Measurements from ENCODE around the gene GBP3. TPM values are rescaled to one million over a fixed set of nuclear protein-coding genes. Genes with fewer than 3 reads are reported as not detected.
A peak's percentile ranks its signal among the peaks of the same experiment; 100 is the strongest.
"Not testable (repeated sequence)": the region's sequence is repeated elsewhere in the genome, so short reads cannot be mapped to it uniquely, and the experiment has no call there.

The GBP3 gene
- total RNA-seq, 4 donors from 2014 or later: 5.4 to 102 (median 55.2) TPM

GRCh38 chr1:89035080-89035479 lies 12.4 kb upstream of the GBP3 start:
- no peaks in the 10 kb centered on the region for H3K27me3 ChIP-seq
- H3K9me3 ChIP-seq: no peaks in the 10 kb centered on the region
- H3K4me1 ChIP-seq: peaks cover 0 to 5% (median 4%) of the 10 kb centered on the region in 4 donors
- DNase-seq: peak; percentile 30
- H3K4me3 ChIP-seq: no peak overlapping the region
- 48% methylated on average over 1 of the region's 1 CpG; no CpG with 5 or more reads in 1 of the 2 donors for WGBS, 2 donors (ENCODE audit: low coverage in 1 of 2)
- no peak overlapping the region for H3K27ac ChIP-seq
- in situ Hi-C loops (cut with MboI; ENCODE audit: low pct_ligation_motif_present in 1 of 4, low pct_unique_long_range_greater_than_20kb in 1 of 4, low sequenced_read_pairs in 3 of 4) (no loop called here), intact Hi-C loops (cut with DNase I; ENCODE audit: low total_unique reads) (no loop called here)
- no peak for TF ChIP-seq POLR2AphosphoS5 (IDR thresholded peaks at IDR 0.05)
- TF ChIP-seq EP300 (IDR thresholded peaks at IDR 0.05; ENCODE audit: low read depth): no peak
- TF ChIP-seq POLR2A (IDR thresholded peaks at IDR 0.05): no peak
- TF ChIP-seq CTCF (IDR thresholded peaks at IDR 0.05): no peak
- H3K36me3 ChIP-seq: no peaks in the 10 kb centered on the region

- intact Hi-C loops (cut with DNase I; ENCODE audit: low total_unique reads); H3K4me1 ChIP-seq; in situ Hi-C loops (cut with MboI; ENCODE audit: low pct_ligation_motif_present in 1 of 4, low pct_unique_long_range_greater_than_20kb in 1 of 4, low sequenced_read_pairs in 3 of 4): not testable (repeated sequence)
These were observed 11.3 kb upstream of the GBP3 start for GRCh38 chr1:89034004-89034403.

GRCh38 chr1:89029051-89029450 lies 6.4 kb upstream of the GBP3 start:
- H3K4me1 ChIP-seq; in situ Hi-C loops (cut with MboI; ENCODE audit: low pct_ligation_motif_present in 1 of 4, low pct_unique_long_range_greater_than_20kb in 1 of 4, low sequenced_read_pairs in 3 of 4); H3K4me3 ChIP-seq; H3K27ac ChIP-seq; H3K9me3 ChIP-seq; intact Hi-C loops (cut with DNase I; ENCODE audit: low total_unique reads); H3K36me3 ChIP-seq; H3K27me3 ChIP-seq; DNase-seq: not testable (repeated sequence)
- WGBS, 2 donors (ENCODE audit: low coverage in 1 of 2): 65 to 67% methylated on average over 1 to 2 of the region's 2 CpGs

More at GRCh38 chr1:89034004-89034403, 11.3 kb upstream of the GBP3 start:
- not testable (repeated sequence) for H3K27me3 ChIP-seq, H3K4me3 ChIP-seq, H3K27ac ChIP-seq, H3K9me3 ChIP-seq, H3K36me3 ChIP-seq, DNase-seq
- 94% methylated on average over 5 of the region's 5 CpGs; no CpG with 5 or more reads in 1 of the 2 donors for WGBS, 2 donors (ENCODE audit: low coverage in 1 of 2)

- intact Hi-C loops (cut with DNase I; ENCODE audit: low total_unique reads): no loop called here
- in situ Hi-C loops (cut with MboI; ENCODE audit: low pct_ligation_motif_present in 1 of 4, low pct_unique_long_range_greater_than_20kb in 1 of 4, low sequenced_read_pairs in 3 of 4): no loop called here
- Histone ChIP-seq H3K27ac (no peak overlapping the region), H3K36me3 (no peaks in the 10 kb centered on the region), H3K4me1 (peaks cover 3 to 15% (median 6%) of the 10 kb centered on the region in 4 donors), H3K4me3 (no peak overlapping the region), H3K27me3 (no peaks in the 10 kb centered on the region), H3K9me3 (no peaks in the 10 kb centered on the region)
- no peak for TF ChIP-seq POLR2AphosphoS5 (IDR thresholded peaks at IDR 0.05)
- TF ChIP-seq EP300 (IDR thresholded peaks at IDR 0.05; ENCODE audit: low read depth): no peak
- DNase-seq: no peak
- 67 to 92% methylated on average over 3 of the region's 3 CpGs for WGBS, 2 donors (ENCODE audit: low coverage in 1 of 2)
These were observed 3.3 kb upstream of the GBP3 start for GRCh38 chr1:89025928-89026327.

- DNase-seq: no peak
- in situ Hi-C loops (cut with MboI; ENCODE audit: low pct_ligation_motif_present in 1 of 4, low pct_unique_long_range_greater_than_20kb in 1 of 4, low sequenced_read_pairs in 3 of 4): loop anchor here in 1 of 4 donors (25.0 kb wide), 1 partner anchor 339 kb away; the partner anchor contains the start of gene GBP6
- no peaks in the 10 kb centered on the region for H3K27me3 ChIP-seq
- no peaks in the 10 kb centered on the region for H3K9me3 ChIP-seq
- intact Hi-C loops (cut with DNase I; ENCODE audit: low total_unique reads): no loop called here
- H3K36me3 ChIP-seq: peaks cover 0 to 10% (median 0%) of the 10 kb centered on the region in 4 donors
- TF ChIP-seq POLR2AphosphoS5 (IDR thresholded peaks at IDR 0.05) (no peak), CTCF (IDR thresholded peaks at IDR 0.05) (no peak), EP300 (IDR thresholded peaks at IDR 0.05; ENCODE audit: low read depth) (no peak), POLR2A (IDR thresholded peaks at IDR 0.05) (no peak)
- peaks cover 3 to 35% (median 6%) of the 10 kb centered on the region in 4 donors for H3K4me1 ChIP-seq
- H3K27ac ChIP-seq: peak overlapping the region; percentile 84 to 91 (median 88)
- H3K4me3 ChIP-seq: peak overlapping the region in 2 of 4 donors; percentile 44 to 55
These were observed 360 bp upstream of the GBP3 start for GRCh38 chr1:89023026-89023425.

- H3K27me3 ChIP-seq; DNase-seq; H3K27ac ChIP-seq; H3K4me3 ChIP-seq; H3K9me3 ChIP-seq; intact Hi-C loops (cut with DNase I; ENCODE audit: low total_unique reads): not testable (repeated sequence)
- peaks cover 0 to 32% (median 9%) of the 10 kb centered on the region in 4 donors for H3K36me3 ChIP-seq
- H3K4me1 ChIP-seq: peaks cover 5 to 33% (median 6%) of the 10 kb centered on the region in 4 donors
- 19 to 43% methylated on average over 2 to 3 of the region's 3 CpGs for WGBS, 2 donors (ENCODE audit: low coverage in 1 of 2)
- in situ Hi-C loops (cut with MboI; ENCODE audit: low pct_ligation_motif_present in 1 of 4, low pct_unique_long_range_greater_than_20kb in 1 of 4, low sequenced_read_pairs in 3 of 4): loop anchor here in 1 of 4 donors (25.0 kb wide), 1 partner anchor 344 kb away; the partner anchor contains the start of gene GBP6
These were observed 4.3 kb downstream of the GBP3 start for GRCh38 chr1:89018318-89018717.
